K562 (cell line): ENCODE results near the gene ARHGDIA. TPM values are rescaled to one million over a fixed set of nuclear protein-coding genes. Genes with fewer than 3 reads are reported as not detected.

Source experiments
- ARID1B ChIP-seq: fragments of 450-650 bp; IDR thresholded peaks from 2 replicates; pipeline ENCODE4 v1.6.1; 2016; ENCODE audit warnings: antibody characterized with exemption, mild to moderate bottlenecking, inconsistent platforms
- CREBBP ChIP-seq: IDR thresholded peaks from one replicate; pipeline ENCODE4 v1.6.1; 2012; ENCODE audit warnings: low read depth, mild to moderate bottlenecking, control low read depth, inconsistent platforms, low read length
- FOXK1 ChIP-seq: sonication (generic); formaldehyde crosslinking; IDR thresholded peaks from 2 replicates; pipeline ENCODE4 v1.8.0; 2022; ENCODE audit warnings: missing genetic modification reagents, mild to moderate bottlenecking, borderline replicate concordance
- HNRNPL ChIP-seq: fragments of 200-400 bp; formaldehyde crosslinking; IDR thresholded peaks from 2 replicates; pipeline ENCODE4 v1.6.1; 2017; ENCODE audit warnings: low read depth, mild to moderate bottlenecking, low read length
- HNRNPUL1 ChIP-seq: fragments of 200-400 bp; formaldehyde crosslinking; IDR thresholded peaks from 2 replicates; pipeline ENCODE4 v1.6.1; 2017; ENCODE audit warnings: low read length
- JUND ChIP-seq, 2 experiments: IDR thresholded peaks; 2 replicates in 1 of 2; 3 replicates in 1 of 2; pipeline ENCODE4 v1.6.1; 2011; ENCODE audit warnings: borderline replicate concordance in 2 of 2, low read depth in 2 of 2, low read length in 2 of 2, improper control_type of control experiment in 1 of 2, missing biosample characterization in 1 of 2, missing genetic modification characterization in 1 of 2, missing genetic modification reagents in 1 of 2
- LEF1 ChIP-seq: fragments of 450-650 bp; IDR thresholded peaks from 2 replicates; pipeline ENCODE4 v1.6.1; 2016; ENCODE audit warnings: mild to moderate bottlenecking
- MTA2 ChIP-seq: fragments of 450-650 bp; IDR thresholded peaks from 2 replicates; pipeline ENCODE4 v1.6.1; 2016; ENCODE audit warnings: low read depth
- NFE2 ChIP-seq: IDR thresholded peaks from 2 replicates; pipeline ENCODE4 v1.6.1; 2014; ENCODE audit warnings: antibody characterized with exemption, low read depth
- POLR2G ChIP-seq: fragments of 200-400 bp; formaldehyde crosslinking; IDR thresholded peaks from 2 replicates; pipeline ENCODE4 v1.6.1; 2017; ENCODE audit warnings: low read depth, mild to moderate bottlenecking, antibody characterized with exemption, low read length, moderate library complexity
- POLR2H ChIP-seq: IDR thresholded peaks from 2 replicates; pipeline ENCODE4 v1.6.1; 2016; ENCODE audit warnings: missing genetic modification characterization, low read depth, mild to moderate bottlenecking, control low read depth, missing compliant biosample characterization, moderate library complexity
- RAD21 ChIP-seq, 2 experiments: fragments of 250-450 bp in 1 of 2; fragments of 450-650 bp in 1 of 2; sonication (Bioruptor Pico) in 1 of 2; formaldehyde crosslinking in 1 of 2; IDR thresholded peaks in 1 of 2; conservative IDR thresholded peaks in 1 of 2; 2 replicates each; pipeline versions ENCODE4 v1.4.0 to v1.8.0; 2020 to 2022; ENCODE audit warnings: mild to moderate bottlenecking in 2 of 2, moderate library complexity in 1 of 2
- SMARCA5 ChIP-seq: fragments of 450-650 bp; IDR thresholded peaks from 2 replicates; pipeline ENCODE4 v1.6.1; 2016
- SRF ChIP-seq, 2 experiments: fragments of 250-450, 450-650 bp in 1 of 2; sonication (Bioruptor Pico) in 1 of 2; sonication (generic) in 1 of 2; formaldehyde crosslinking; IDR thresholded peaks; 2 replicates each; pipeline versions ENCODE4 v1.5.0 to v1.5.1; 2020 to 2022; ENCODE audit warnings: mild to moderate bottlenecking in 1 of 2, missing genetic modification reagents in 1 of 2
- ZBED1 ChIP-seq: IDR thresholded peaks from 2 replicates; pipeline ENCODE4 v1.6.1; 2014
- ZNF124 ChIP-seq: sonication (generic); formaldehyde crosslinking; IDR thresholded peaks from 2 replicates; pipeline ENCODE4 v1.8.1; 2022; ENCODE audit warnings: missing genetic modification reagents
- ZNF174 ChIP-seq: fragments of 250-450 bp; sonication (Bioruptor Pico); IDR thresholded peaks from 2 replicates; pipeline ENCODE4 v1.4.0; 2020; ENCODE audit warnings: mild to moderate bottlenecking
- ZNF316 ChIP-seq: fragments of 450-650 bp; IDR thresholded peaks from 2 replicates; pipeline ENCODE4 v1.6.1; 2016
- ZNF444 ChIP-seq: fragments of 250-450 bp; sonication (Bioruptor Pico); IDR thresholded peaks from 2 replicates; pipeline ENCODE4 v1.4.0; 2020; ENCODE audit warnings: mild to moderate bottlenecking, moderate library complexity
- ZNF717 ChIP-seq: fragments of 250-450 bp; sonication (Bioruptor Pico); IDR thresholded peaks from 2 replicates; pipeline ENCODE4 v1.5.0; 2021
- ZNF76 ChIP-seq: fragments of 250-450 bp; sonication (Bioruptor Pico); IDR thresholded peaks from 2 replicates; pipeline ENCODE4 v1.4.0; 2020; ENCODE audit warnings: mild to moderate bottlenecking, moderate library complexity, borderline replicate concordance
- polyA plus RNA-seq, 8 experiments: library from polyadenylated mRNA; depleted of rRNA in 4 of 8; stranded (reverse) in 5 of 8; unstranded in 3 of 8; fragments of >200 nt; fragmentation: Nextera tagmentation in 2 of 8; fragmentation: Illumina TruSeq in 1 of 8; extraction: Ambion mirVana in 2 of 8; extraction: Trizol in 1 of 8; gene quantifications; 2 replicates each; pipeline versions ENCODE4 v1.2.1 to v1.2.3, GENCODE V29; 2011 to 2014; ENCODE audit warnings: inconsistent platforms in 1 of 8, missing spikeins in 1 of 8
- total RNA-seq, 7 experiments: library from RNA; depleted of rRNA in 6 of 7; stranded (reverse); fragments of >200 nt in 6 of 7; fragmentation: Illumina TruSeq in 2 of 7; extraction: Trizol in 2 of 7; gene quantifications; 2 replicates each; pipeline versions ENCODE4 v1.2.1 to v1.2.3, GENCODE V29; 2011 to 2021; ENCODE audit warnings: low replicate concordance in 1 of 7
- TF ChIP-seq, protein P1 (sequence below): fragments of 250-450 bp; sonication (Bioruptor Pico); IDR thresholded peaks from 2 replicates; pipeline ENCODE4 v1.8.0; 2022; ENCODE audit warnings: moderate library complexity, mild to moderate bottlenecking, inconsistent platforms
- TF ChIP-seq, protein P2 (sequence below), 3 experiments: fragments of 200-800 bp in 1 of 3; sonication (Bioruptor generic) in 1 of 3; sonication (generic) in 1 of 3; formaldehyde crosslinking in 1 of 3; IDR thresholded peaks; 2 replicates each; pipeline versions ENCODE4 v1.6.1 to v1.8.0; 2016 to 2022; ENCODE audit warnings: mild to moderate bottlenecking in 2 of 3, missing compliant biosample characterization in 2 of 3, missing genetic modification characterization in 2 of 3, missing genetic modification reagents in 1 of 3
- TF ChIP-seq, protein P3 (sequence below): IDR thresholded peaks from 2 replicates; pipeline ENCODE4 v1.6.1; 2016; ENCODE audit warnings: missing genetic modification characterization, missing compliant biosample characterization
- TF ChIP-seq, protein P4 (sequence below): fragments of 450-650 bp; formaldehyde crosslinking; IDR thresholded peaks from 2 replicates; pipeline ENCODE4 v1.4.0; 2020; ENCODE audit warnings: mild to moderate bottlenecking, mixed read lengths

Gene ARHGDIA
- total and polyA plus RNA-seq, 9 of the 15 experiments (the other 6 are each of a cell fraction or from before 2014, with no cell fraction given), result 9.6 to 340 (median 97.6) TPM

DNA sequence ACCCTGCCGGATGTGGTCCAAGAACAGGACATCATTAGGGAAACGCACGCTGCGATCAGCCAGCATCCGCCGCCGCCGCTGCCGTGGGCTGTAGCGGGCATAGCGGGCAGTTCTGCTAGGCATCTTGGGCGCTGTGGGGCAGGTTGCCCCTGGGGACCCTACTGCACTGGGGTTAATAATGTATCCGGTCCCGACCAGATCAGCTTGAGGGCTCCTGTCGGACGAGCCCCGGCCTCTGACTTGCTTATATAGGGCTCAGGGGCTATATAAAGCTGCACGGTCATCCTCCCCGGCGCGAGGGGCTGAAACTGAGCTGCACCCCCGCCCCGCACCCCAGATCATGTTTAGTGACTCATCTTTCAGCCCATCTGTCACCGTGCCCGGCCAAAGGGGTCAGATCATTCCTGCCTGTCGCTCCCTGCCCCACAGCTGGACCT, 36.3 kb downstream of the ARHGDIA start, which contains the start of gene PPP1R27 (continued):
- TF ChIP-seq FOXK1 (CRISPR knock-in tag), result no peak
- TF ChIP-seq JUND (IDR thresholded peaks at IDR 0.05; ENCODE audit: borderline replicate concordance, low read depth, low read length), result peak; percentile 54; the same call in 1 of the 2 replicates
- no peak; the same call in 2 of the 3 replicates for TF ChIP-seq JUND (tag; IDR thresholded peaks at IDR 0.05; ENCODE audit: borderline replicate concordance, low read depth, low read length)
- TF ChIP-seq HNRNPUL1, result no peak
- TF ChIP-seq ZNF717, result no peak
- TF ChIP-seq SRF (CRISPR knock-in tag; IDR thresholded peaks at IDR 0.05), result no peak
- TF ChIP-seq NFE2, result peak; percentile 67; the same call in 1 of the 2 replicates
- no peak for TF ChIP-seq RAD21 (CRISPR knock-in tag; conservative IDR thresholded peaks at IDR 0.05 in 1 of 2, IDR thresholded peaks at IDR 0.05 in 1 of 2)
- TF ChIP-seq MTA2, result no peak
- TF ChIP-seq, protein P1, sequence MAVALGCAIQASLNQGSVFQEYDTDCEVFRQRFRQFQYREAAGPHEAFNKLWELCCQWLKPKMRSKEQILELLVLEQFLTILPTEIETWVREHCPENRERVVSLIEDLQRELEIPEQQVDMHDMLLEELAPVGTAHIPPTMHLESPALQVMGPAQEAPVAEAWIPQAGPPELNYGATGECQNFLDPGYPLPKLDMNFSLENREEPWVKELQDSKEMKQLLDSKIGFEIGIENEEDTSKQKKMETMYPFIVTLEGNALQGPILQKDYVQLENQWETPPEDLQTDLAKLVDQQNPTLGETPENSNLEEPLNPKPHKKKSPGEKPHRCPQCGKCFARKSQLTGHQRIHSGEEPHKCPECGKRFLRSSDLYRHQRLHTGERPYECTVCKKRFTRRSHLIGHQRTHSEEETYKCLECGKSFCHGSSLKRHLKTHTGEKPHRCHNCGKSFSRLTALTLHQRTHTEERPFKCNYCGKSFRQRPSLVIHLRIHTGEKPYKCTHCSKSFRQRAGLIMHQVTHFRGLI (CRISPR knock-in tag), result no peak
- no peak for TF ChIP-seq SMARCA5
- TF ChIP-seq ZNF444, result no peak
- TF ChIP-seq, protein P2, sequence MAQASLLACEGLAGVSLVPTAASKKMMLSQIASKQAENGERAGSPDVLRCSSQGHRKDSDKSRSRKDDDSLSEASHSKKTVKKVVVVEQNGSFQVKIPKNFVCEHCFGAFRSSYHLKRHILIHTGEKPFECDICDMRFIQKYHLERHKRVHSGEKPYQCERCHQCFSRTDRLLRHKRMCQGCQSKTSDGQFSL (CRISPR knock-in tag; IDR thresholded peaks at IDR 0.05), result no peak
- TF ChIP-seq, protein P2 (tag; IDR thresholded peaks at IDR 0.05), result no peak
- no peak for TF ChIP-seq ZNF124 (CRISPR knock-in tag)
- TF ChIP-seq POLR2H (tag), result no peak
- TF ChIP-seq ZNF316, result 0 out of 2 replicates have a peak, but pooled peaks have one; percentile 30
- TF ChIP-seq ZBED1, result no peak
- TF ChIP-seq CREBBP, result no peak
- TF ChIP-seq, protein P3, sequence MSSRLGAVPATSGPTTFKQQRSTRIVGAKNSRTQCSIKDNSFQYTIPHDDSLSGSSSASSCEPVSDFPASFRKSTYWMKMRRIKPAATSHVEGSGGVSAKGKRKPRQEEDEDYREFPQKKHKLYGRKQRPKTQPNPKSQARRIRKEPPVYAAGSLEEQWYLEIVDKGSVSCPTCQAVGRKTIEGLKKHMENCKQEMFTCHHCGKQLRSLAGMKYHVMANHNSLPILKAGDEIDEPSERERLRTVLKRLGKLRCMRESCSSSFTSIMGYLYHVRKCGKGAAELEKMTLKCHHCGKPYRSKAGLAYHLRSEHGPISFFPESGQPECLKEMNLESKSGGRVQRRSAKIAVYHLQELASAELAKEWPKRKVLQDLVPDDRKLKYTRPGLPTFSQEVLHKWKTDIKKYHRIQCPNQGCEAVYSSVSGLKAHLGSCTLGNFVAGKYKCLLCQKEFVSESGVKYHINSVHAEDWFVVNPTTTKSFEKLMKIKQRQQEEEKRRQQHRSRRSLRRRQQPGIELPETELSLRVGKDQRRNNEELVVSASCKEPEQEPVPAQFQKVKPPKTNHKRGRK, result no peak
- TF ChIP-seq LEF1, result no peak
- no peak for TF ChIP-seq HNRNPL
- TF ChIP-seq ARID1B, result 0 out of 2 replicates have a peak, but pooled peaks have one; percentile 18
- TF ChIP-seq, protein P4, sequence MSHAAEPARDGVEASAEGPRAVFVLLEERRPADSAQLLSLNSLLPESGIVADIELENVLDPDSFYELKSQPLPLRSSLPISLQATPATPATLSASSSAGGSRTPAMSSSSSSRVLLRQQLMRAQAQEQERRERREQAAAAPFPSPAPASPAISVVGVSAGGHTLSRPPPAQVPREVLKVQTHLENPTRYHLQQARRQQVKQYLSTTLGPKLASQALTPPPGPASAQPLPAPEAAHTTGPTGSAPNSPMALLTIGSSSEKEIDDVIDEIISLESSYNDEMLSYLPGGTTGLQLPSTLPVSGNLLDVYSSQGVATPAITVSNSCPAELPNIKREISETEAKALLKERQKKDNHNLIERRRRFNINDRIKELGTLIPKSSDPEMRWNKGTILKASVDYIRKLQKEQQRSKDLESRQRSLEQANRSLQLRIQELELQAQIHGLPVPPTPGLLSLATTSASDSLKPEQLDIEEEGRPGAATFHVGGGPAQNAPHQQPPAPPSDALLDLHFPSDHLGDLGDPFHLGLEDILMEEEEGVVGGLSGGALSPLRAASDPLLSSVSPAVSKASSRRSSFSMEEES (CRISPR knock-in tag), result no peak
- peak; percentile 48; the same call in 1 of the 2 replicates for TF ChIP-seq POLR2G
- no peak for TF ChIP-seq ZNF174 (CRISPR knock-in tag)
- no peak for TF ChIP-seq ZNF76 (CRISPR knock-in tag)
